Measurements from ENCODE around the gene C11orf21.

The C11orf21 gene

DNA sequence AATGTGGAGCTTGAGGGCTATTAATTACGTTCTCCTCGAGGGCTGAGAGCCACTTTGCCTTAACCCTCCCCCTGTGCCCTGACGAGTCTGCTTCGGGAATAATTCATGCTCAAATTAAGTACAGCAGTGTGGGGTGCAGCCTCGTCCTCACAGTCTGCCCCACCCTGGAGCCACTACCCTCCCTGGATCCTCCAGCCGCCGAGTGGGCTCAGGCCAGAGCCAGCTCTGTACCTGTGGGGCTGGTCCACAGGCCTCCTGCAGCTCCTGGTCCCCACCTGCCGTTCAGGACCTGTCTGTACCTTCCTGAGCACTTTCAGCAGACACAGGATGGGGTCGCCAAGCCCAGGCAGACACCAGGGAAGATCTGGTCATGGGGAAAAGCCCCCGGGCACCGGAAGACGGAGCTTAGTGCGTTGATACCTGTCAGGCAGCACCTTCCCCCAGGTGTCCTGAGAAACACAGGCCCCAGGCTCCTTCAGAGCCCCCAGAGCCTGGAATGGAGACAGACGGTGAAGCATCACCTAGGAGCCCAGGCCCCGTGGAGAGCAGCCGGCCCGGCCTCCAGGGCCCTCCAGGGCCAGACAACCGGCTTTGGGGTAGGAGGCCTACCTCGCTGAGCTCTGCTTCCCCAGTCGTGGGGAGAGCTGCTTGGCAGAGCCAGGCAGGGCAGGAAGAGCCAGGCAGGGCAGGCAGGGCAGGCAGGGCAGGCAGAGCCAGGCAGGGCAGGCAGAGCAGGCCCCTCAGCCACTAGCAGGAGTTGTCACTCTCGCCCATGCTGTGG lies 9.8 kb upstream of the C11orf21 start:
- TF ChIP-seq ZNF274 (IDR thresholded peaks at IDR 0.05; ENCODE audit: low read depth, low read length) (no peak), YY1 (IDR thresholded peaks at IDR 0.05; ENCODE audit: insufficient read depth, insufficient read length) (no peak), SUZ12 (IDR thresholded peaks at IDR 0.05; ENCODE audit: extremely low read depth, insufficient read depth, insufficient read length) (no peak)
- no peaks in the 10 kb centered on the region for H3K36me3 ChIP-seq (ENCODE audit: insufficient read depth, insufficient read length, low read length)
- DNase-seq (ENCODE audit: low read depth, low spot score), result no peak
- peaks cover 31% of the 10 kb centered on the region for H3K4me1 ChIP-seq (ENCODE audit: insufficient read depth, insufficient read length)
- H3K4me3 ChIP-seq (ENCODE audit: insufficient read length, low read depth), result no peak overlapping the region
- H3K9ac ChIP-seq (ENCODE audit: insufficient read length, low read depth), result no peak overlapping the region
- no peaks in the 10 kb centered on the region for H3K9me3 ChIP-seq (ENCODE audit: insufficient read depth, low read length)
- H3K27me3 ChIP-seq (ENCODE audit: insufficient read depth, insufficient read length), result no peaks in the 10 kb centered on the region

DNA sequence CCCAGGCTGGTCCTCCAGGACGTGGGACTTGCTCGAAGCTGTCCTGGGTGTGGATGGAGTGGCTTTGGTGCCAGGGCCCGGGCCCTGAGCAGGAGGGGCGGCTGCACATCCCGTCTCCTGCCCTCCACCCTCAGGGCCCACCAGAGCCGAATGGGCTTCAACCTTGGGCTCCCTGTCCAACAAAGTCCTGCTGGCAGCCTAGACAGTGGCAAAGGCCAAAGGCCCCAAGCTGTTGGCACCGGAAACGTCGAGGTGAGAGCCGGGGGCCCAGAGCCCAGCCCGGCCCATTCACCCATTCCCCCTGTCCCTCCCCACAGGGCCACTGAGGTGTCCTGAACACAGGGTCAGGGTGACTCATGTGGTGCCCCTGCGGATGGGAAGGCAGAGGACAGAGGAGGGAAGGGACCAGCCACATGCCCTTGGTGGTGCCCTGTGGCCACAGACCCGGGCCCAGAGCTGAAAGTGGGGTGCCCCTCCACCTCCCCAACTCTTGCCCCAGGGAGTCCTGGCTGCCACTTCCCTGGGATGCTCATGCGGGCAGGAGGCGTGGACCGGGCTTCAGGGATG lies 9.2 kb upstream of the C11orf21 start:
- no peak for TF ChIP-seq SUZ12 (IDR thresholded peaks at IDR 0.05; ENCODE audit: extremely low read depth, insufficient read depth, insufficient read length)
- TF ChIP-seq YY1 (IDR thresholded peaks at IDR 0.05; ENCODE audit: insufficient read depth, insufficient read length), result no peak
- TF ChIP-seq ZNF274 (IDR thresholded peaks at IDR 0.05; ENCODE audit: low read depth, low read length), result no peak
- DNase-seq (ENCODE audit: low read depth, low spot score), result no peak

DNA sequence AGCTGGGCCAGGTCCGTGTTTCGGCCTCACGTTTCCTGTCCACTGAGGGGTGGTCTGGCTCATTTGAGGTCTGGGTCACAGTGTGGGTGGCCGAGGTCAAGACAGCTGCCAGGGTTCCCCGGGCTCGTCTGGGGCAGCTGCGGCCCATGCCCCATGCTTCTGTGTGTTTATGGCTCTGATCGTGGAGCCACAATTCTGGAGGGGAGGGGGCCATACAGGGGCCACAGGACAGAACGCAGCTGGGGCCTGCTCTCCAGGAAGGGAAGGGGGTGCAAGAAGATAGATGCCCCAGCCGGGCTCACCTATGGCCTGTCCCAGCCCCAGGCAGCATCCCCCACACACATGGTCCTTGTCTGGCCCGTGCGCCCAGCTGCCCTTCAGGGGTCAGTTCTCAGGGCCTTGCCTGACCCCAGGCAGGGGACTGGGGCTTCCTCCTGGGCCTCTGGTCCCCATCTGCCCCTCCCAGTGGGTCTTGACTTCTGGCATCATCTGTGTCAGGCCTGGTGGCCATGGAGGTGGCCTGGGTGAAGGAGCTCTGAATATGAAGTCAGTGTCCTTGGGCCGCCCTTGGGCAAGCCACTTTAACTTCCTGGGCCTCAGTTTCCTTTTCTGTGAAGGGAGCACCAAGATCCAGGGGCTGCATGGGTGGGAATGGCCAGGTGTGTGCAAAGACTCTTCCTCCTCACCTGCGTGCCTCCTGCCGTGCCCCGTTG lies 8.5 kb upstream of the C11orf21 start:
- no peaks in the 10 kb centered on the region for H3K27me3 ChIP-seq (ENCODE audit: insufficient read depth, insufficient read length)
- H3K4me1 ChIP-seq (ENCODE audit: insufficient read depth, insufficient read length), result peaks cover 29% of the 10 kb centered on the region
- TF ChIP-seq ZNF274 (IDR thresholded peaks at IDR 0.05; ENCODE audit: low read depth, low read length) (no peak), SUZ12 (IDR thresholded peaks at IDR 0.05; ENCODE audit: extremely low read depth, insufficient read depth, insufficient read length) (no peak), YY1 (IDR thresholded peaks at IDR 0.05; ENCODE audit: insufficient read depth, insufficient read length) (no peak)
- no peak for DNase-seq (ENCODE audit: low read depth, low spot score)
- H3K4me3 ChIP-seq (ENCODE audit: insufficient read length, low read depth), result no peak overlapping the region
- H3K9me3 ChIP-seq (ENCODE audit: insufficient read depth, low read length), result no peaks in the 10 kb centered on the region
- H3K9ac ChIP-seq (ENCODE audit: insufficient read length, low read depth), result no peak overlapping the region
- H3K36me3 ChIP-seq (ENCODE audit: insufficient read depth, insufficient read length, low read length), result no peaks in the 10 kb centered on the region

More for the DNA sequence above, 9.2 kb upstream of the C11orf21 start:
- peaks cover 28% of the 10 kb centered on the region for H3K4me1 ChIP-seq (ENCODE audit: insufficient read depth, insufficient read length)
- no peak overlapping the region for H3K4me3 ChIP-seq (ENCODE audit: insufficient read length, low read depth)
- no peaks in the 10 kb centered on the region for H3K27me3 ChIP-seq (ENCODE audit: insufficient read depth, insufficient read length)
- H3K9ac ChIP-seq (ENCODE audit: insufficient read length, low read depth), result no peak overlapping the region
- no peaks in the 10 kb centered on the region for H3K9me3 ChIP-seq (ENCODE audit: insufficient read depth, low read length)
- H3K36me3 ChIP-seq (ENCODE audit: insufficient read depth, insufficient read length, low read length), result no peaks in the 10 kb centered on the region

DNA sequence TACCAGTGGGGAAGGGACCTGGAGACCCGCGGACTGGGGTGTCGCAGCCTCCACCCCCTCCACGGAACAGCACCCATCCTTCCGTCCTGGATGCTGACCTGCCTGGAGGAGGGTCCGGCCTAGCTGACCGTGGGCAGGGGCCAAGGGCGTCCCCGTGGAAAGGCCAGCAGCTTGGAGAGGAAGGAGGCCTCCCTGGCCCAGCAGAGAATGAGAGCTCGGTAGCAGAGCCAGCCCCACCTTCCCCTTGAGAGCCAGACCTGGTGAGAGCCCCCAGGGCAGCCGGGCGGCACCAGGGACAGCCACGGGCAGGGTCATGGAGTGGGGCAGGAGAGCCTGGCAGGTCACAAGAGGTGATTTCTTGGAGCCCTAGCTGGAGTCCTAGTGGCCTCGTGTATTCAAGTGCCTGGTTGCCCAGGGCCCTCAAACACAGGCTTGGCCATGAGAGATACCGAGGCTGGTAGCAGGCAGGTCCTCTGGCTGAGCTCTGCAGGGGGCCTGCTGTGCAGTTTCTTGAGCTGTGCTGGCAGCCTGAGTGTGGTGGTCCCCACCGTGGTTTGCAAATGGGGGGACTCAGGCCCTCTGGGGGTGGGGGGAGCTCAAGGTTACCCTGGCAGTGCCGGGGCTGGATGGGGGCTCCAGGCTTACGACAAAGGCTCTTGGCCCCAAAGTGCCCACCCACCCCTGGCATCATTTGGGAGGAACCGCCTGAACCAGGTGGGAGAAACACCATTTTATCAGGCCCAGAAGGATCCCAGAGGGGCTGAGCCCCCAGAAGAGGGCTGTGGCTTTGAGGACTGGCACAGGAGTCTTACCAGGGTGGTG lies 7.7 kb upstream of the C11orf21 start:
- DNase-seq (ENCODE audit: low read depth, low spot score), result no peak

DNA sequence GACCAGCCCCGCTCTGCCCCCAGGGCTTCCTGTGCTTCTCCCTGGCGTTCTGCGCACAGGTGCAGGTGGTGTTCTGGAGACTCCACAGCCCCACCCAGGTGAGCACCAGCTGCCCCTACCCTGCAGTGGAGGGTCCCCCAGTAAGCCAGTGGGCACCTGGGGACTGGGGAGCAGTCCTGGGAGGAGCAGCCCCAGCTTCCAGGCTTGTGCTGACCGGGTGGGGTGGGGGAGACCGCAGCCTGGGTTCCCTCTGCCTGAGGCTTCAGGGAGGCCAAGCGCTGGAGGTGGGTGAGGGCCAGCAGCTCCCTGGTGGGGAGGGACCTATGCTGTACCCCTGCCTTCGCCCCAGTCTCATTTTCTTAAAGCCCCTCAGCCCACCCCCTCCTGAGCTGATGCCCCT lies 7.0 kb upstream of the C11orf21 start:
- Histone ChIP-seq H3K27me3 (ENCODE audit: insufficient read depth, insufficient read length) (no peaks in the 10 kb centered on the region), H3K4me3 (ENCODE audit: insufficient read length, low read depth) (no peak overlapping the region), H3K4me1 (ENCODE audit: insufficient read depth, insufficient read length) (peaks cover 27% of the 10 kb centered on the region), H3K9ac (ENCODE audit: insufficient read length, low read depth) (no peak overlapping the region), H3K9me3 (ENCODE audit: insufficient read depth, low read length) (no peaks in the 10 kb centered on the region), H3K36me3 (ENCODE audit: insufficient read depth, insufficient read length, low read length) (no peaks in the 10 kb centered on the region)
- TF ChIP-seq ZNF274 (IDR thresholded peaks at IDR 0.05; ENCODE audit: low read depth, low read length), result no peak
- no peak for TF ChIP-seq YY1 (IDR thresholded peaks at IDR 0.05; ENCODE audit: insufficient read depth, insufficient read length)
- no peak for TF ChIP-seq SUZ12 (IDR thresholded peaks at IDR 0.05; ENCODE audit: extremely low read depth, insufficient read depth, insufficient read length)
- DNase-seq (ENCODE audit: low read depth, low spot score), result no peak

More for the DNA sequence above, 7.7 kb upstream of the C11orf21 start:
- peaks cover 25% of the 10 kb centered on the region for H3K4me1 ChIP-seq (ENCODE audit: insufficient read depth, insufficient read length)
- H3K9ac ChIP-seq (ENCODE audit: insufficient read length, low read depth), result no peak overlapping the region
- no peaks in the 10 kb centered on the region for H3K9me3 ChIP-seq (ENCODE audit: insufficient read depth, low read length)
- no peak overlapping the region for H3K4me3 ChIP-seq (ENCODE audit: insufficient read length, low read depth)
- H3K27me3 ChIP-seq (ENCODE audit: insufficient read depth, insufficient read length), result no peaks in the 10 kb centered on the region
- no peaks in the 10 kb centered on the region for H3K36me3 ChIP-seq (ENCODE audit: insufficient read depth, insufficient read length, low read length)
- TF ChIP-seq SUZ12 (IDR thresholded peaks at IDR 0.05; ENCODE audit: extremely low read depth, insufficient read depth, insufficient read length) (no peak), ZNF274 (IDR thresholded peaks at IDR 0.05; ENCODE audit: low read depth, low read length) (no peak), YY1 (IDR thresholded peaks at IDR 0.05; ENCODE audit: insufficient read depth, insufficient read length) (no peak)

DNA sequence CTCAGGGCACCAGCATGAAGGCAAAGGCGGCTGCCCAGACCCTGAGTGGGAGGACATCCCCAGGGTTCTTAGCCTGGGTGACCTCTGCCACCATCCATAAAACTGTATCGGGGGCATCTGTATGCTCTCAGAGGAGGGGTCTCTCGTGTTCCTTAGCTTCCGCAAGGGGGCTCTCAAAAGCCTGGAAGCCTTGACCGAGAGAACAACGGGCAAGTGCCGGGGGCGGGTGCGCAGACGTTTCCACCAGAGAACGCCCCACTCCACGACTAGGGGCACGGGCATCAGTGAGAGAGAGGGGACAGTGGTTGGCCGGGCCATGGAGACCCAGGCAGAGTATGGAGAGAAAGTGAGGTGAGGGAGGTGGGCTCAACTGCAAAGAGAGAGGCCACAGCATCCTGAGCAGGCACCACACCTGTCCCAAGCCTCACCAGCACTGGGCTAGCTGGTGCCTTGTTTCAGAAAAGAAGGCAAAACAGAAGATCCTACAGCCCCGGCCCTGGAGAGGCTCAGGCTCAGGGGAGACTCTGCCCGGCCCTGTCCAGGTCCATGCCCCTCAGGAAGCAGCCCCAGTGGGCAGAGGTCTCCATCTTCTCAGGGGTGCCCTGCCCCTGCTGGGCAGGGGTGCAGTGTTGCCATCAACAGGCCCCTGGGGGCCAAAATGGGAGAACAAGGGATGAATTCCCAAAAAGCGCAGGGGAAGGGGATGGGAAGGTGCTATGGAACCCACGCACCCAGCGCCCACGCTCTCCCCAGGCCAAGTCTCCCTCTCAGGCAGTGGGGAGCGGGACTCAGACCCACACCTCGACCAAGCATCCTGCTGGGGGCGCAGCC lies 6.0 kb upstream of the C11orf21 start:
- no peak overlapping the region for H3K4me3 ChIP-seq (ENCODE audit: insufficient read length, low read depth)
- DNase-seq (ENCODE audit: low read depth, low spot score), result no peak
- no peaks in the 10 kb centered on the region for H3K27me3 ChIP-seq (ENCODE audit: insufficient read depth, insufficient read length)
- no peak for TF ChIP-seq YY1 (IDR thresholded peaks at IDR 0.05; ENCODE audit: insufficient read depth, insufficient read length)
- no peak for TF ChIP-seq SUZ12 (IDR thresholded peaks at IDR 0.05; ENCODE audit: extremely low read depth, insufficient read depth, insufficient read length)
- TF ChIP-seq ZNF274 (IDR thresholded peaks at IDR 0.05; ENCODE audit: low read depth, low read length), result no peak
- no peaks in the 10 kb centered on the region for H3K9me3 ChIP-seq (ENCODE audit: insufficient read depth, low read length)
- H3K4me1 ChIP-seq (ENCODE audit: insufficient read depth, insufficient read length), result peaks cover 28% of the 10 kb centered on the region
- H3K36me3 ChIP-seq (ENCODE audit: insufficient read depth, insufficient read length, low read length), result no peaks in the 10 kb centered on the region
- no peak overlapping the region for H3K9ac ChIP-seq (ENCODE audit: insufficient read length, low read depth)

Measured in NT2/D1 (cell line).